Measurements from ENCODE around the gene OR11A1. TPM values are rescaled to one million over a fixed set of nuclear protein-coding genes. Genes with fewer than 3 reads are reported as not detected.

OR11A1 gene
- total and polyA plus RNA-seq, 2 experiments from 2014 or later: not detected

- TF ChIP-seq ZNF462 (CRISPR knock-in tag; IDR thresholded peaks at IDR 0.05) (no peak), ZNF114 (CRISPR knock-in tag; IDR thresholded peaks at IDR 0.05) (no peak), STAT1 (IDR thresholded peaks at IDR 0.05; ENCODE audit: unreplicated experiment) (no peak)
Measured at GRCh38 chr6:29461021-29461814, 4.3 kb upstream of the OR11A1 start (continued).

DNA sequence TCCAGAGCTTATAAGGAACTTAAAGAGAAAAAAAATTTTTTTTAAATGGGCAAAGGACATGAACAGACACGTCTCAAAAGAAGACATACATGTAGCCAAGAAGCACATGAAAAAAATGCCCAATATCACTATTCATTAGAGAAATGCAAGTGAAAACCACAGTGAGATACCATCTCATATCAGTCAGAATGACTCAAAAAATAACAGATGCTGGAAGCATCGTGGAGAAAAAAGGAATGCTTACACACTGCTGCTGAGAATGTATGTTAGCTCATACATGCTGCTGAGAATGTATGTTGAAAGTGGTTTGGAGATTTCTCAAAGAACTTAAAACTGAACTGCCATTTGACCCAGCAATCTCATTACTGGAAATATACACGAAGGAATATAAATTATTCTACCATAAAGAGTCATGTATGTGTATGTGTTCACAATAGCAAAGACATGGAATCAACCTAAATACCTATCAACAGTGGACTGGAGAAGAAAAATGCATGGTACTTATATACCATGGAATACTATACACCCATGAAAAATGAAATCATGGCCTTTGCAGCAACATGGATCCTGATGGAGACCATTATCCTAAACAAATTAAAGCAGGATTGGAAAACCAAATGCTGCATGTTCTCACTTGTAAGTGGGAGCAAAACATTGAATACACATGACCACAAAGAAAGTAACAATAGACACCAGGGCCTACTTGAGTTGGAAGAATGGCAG, 5.2 kb downstream of the OR11A1 start:
- Histone ChIP-seq H3K9me2 (ENCODE audit: insufficient read depth) (peaks cover 4% of the 10 kb centered on the region), H3K27ac (ENCODE audit: low read depth) (no peak overlapping the region), H3K36me3 (ENCODE audit: insufficient read depth) (no peaks in the 10 kb centered on the region), H2AFZ (no peak overlapping the region), H4K20me1 (replicated peaks; ENCODE audit: insufficient read depth) (no peaks in the 10 kb centered on the region), H3K4me1 (ENCODE audit: insufficient read depth) (peaks cover 8% of the 10 kb centered on the region), H3F3A (replicated peaks; ENCODE audit: low read depth) (no peaks in the 10 kb centered on the region), H3K27me3 (ENCODE audit: insufficient read depth) (no peaks in the 10 kb centered on the region), H3K79me2 (replicated peaks; ENCODE audit: insufficient read depth) (no peaks in the 10 kb centered on the region), H3K4me3 (no peak overlapping the region), H3K4me2 (no peak overlapping the region)
- H3K27me3 Mint-ChIP-seq (ENCODE audit: insufficient read depth, low read depth, poor library complexity): no peaks in the 10 kb centered on the region
- DNase-seq (ENCODE audit: low spot score) (no peak), ATAC-seq (no peak)
- H3K9me3 Mint-ChIP-seq: peaks cover 5% of the 10 kb centered on the region; the same call in 2 of the 3 replicates
- H3K4me1 Mint-ChIP-seq: peaks cover 12% of the 10 kb centered on the region
- H3K4me3 Mint-ChIP-seq: no peak overlapping the region
- H3K36me3 Mint-ChIP-seq (ENCODE audit: low read depth): peaks cover 3% of the 10 kb centered on the region; the same call in 1 of the 3 replicates
- no peak overlapping the region for H3K27ac Mint-ChIP-seq
- no peak for TF ChIP-seq STAT1 (IDR thresholded peaks at IDR 0.05; ENCODE audit: unreplicated experiment)
- no peak for TF ChIP-seq ZNF114 (CRISPR knock-in tag; IDR thresholded peaks at IDR 0.05)
- no peak for TF ChIP-seq ZNF462 (CRISPR knock-in tag; IDR thresholded peaks at IDR 0.05)
- TF ChIP-seq ZNF331 (CRISPR knock-in tag; IDR thresholded peaks at IDR 0.05; ENCODE audit: low read depth): no peak

All from GM23338 (cell line).